ENCODE results near the gene CAPN5. TPM values are rescaled to one million over a fixed set of nuclear protein-coding genes. Genes with fewer than 3 reads are reported as not detected.
"Not testable (repeated sequence)": the region's sequence is repeated elsewhere in the genome, so short reads cannot be mapped to it uniquely, and the experiment has no call there.

The CAPN5 gene
- total RNA-seq = 10 to 100 TPM; 15.9 to 24.5 (median 19.8) TPM

DNA sequence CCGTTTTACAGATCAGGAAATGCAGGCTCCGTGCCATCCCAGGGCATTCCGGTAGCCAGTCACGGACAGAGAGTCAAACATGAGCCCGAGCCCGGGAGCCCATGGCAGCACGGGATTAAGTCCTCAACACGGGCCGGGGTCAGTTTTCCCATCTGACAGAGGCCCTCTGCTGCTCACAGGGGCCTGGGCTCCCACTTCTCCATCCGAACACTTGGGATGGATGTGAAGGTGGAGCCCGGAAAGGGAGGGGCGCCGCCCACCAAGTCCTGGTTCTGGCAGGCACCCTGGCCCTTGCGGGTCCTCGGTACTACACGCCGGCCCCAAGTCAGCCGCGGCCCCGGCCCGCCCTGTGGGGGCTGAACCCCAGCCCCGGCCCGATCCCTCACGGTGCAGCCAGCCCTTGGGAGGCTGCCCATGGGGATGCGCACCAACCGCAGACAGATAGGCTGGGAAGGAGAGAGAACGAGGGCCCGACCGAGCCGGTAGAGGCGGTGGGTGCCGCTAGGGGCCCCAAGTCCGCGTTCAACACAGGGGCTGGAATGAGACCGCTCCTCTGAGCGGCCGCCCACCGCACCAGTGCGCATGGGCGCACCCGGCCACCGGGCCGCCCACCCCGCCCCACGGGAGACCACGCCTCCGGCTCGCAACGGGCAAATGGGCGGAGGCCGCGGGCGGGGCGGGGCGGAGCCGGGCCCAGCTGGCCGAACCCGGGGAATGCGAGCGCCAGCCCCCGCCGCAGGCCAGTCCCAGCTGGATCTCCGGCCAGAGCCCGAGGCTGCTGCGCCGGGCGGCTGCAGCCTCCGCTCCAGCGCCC lies at the start of gene CAPN5:
Gene CAPN5, plus strand, starts transcription at position 743 of the 814 bp plus-strand sequence. CDS start 17,916 bp downstream, outside the sequence.
- DNase-seq (ENCODE audit: low spot score in 2 of 2) = peak; percentile 83 to 88
- no peaks in the 10 kb centered on the region for H3K27me3 ChIP-seq
- peak within 1 kb of the TSS; percentile 88 to 98 (median 97) for H3K27ac ChIP-seq
- TF ChIP-seq POLR2A (IDR thresholded peaks at IDR 0.05) (peak; percentile 92 to 96), EP300 (IDR thresholded peaks at IDR 0.05) (peak in 1 of 2 donors; percentile 97)
- TF ChIP-seq, protein P1, sequence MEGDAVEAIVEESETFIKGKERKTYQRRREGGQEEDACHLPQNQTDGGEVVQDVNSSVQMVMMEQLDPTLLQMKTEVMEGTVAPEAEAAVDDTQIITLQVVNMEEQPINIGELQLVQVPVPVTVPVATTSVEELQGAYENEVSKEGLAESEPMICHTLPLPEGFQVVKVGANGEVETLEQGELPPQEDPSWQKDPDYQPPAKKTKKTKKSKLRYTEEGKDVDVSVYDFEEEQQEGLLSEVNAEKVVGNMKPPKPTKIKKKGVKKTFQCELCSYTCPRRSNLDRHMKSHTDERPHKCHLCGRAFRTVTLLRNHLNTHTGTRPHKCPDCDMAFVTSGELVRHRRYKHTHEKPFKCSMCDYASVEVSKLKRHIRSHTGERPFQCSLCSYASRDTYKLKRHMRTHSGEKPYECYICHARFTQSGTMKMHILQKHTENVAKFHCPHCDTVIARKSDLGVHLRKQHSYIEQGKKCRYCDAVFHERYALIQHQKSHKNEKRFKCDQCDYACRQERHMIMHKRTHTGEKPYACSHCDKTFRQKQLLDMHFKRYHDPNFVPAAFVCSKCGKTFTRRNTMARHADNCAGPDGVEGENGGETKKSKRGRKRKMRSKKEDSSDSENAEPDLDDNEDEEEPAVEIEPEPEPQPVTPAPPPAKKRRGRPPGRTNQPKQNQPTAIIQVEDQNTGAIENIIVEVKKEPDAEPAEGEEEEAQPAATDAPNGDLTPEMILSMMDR (IDR thresholded peaks at IDR 0.05) = peak in 4 of 5 experiments; percentile 29 to 80 (median 52)
- H3K36me3 ChIP-seq = no peaks in the 10 kb centered on the region
- H3K4me1 ChIP-seq = peaks cover 0 to 52% (median 7%) of the 10 kb centered on the region in 4 donors
- H3K9me3 ChIP-seq = no peaks in the 10 kb centered on the region
- H3K4me3 ChIP-seq = peak within 1 kb of the TSS; percentile 65 to 94 (median 82)
- WGBS, 2 donors = 0 to 1% methylated on average over 21 to 64 of the region's 69 CpGs

DNA sequence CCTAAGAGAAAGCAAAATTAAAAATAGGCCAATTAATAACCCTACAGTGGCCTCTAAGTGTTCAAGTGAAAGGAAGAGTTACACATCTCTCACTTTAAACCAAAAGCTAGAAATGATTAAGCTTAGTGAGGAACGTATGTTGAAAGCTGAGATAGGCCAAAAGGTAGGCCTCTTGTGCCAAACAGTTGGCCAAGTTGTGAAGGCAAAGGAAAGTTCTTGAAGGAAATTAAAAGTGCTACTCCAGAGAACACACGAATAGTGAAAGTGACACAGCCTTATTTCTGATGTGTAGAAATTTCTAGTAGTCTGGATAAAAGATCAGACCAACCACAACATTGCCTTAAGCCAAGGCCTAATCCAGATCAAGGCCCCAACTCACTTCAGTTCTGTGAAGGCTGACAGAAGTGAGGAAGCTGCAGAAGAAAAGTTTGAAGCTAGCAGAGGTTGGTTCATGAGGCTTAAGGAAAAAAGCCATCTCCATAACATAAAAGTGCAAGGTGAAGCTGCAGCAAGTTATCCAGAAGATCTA lies 48.3 kb upstream of the CAPN5 start:
- whole genome bisulfite sequencing, 2 donors = 95 to 96% methylated on average over 2 of the region's 2 CpGs
- not testable (repeated sequence) for H3K27me3 ChIP-seq; H3K27ac ChIP-seq; DNase-seq (ENCODE audit: low spot score in 2 of 2); H3K4me3 ChIP-seq; H3K4me1 ChIP-seq; H3K9me3 ChIP-seq
- H3K36me3 ChIP-seq = peaks cover 0 to 41% (median 0%) of the 10 kb centered on the region in 3 donors

DNA sequence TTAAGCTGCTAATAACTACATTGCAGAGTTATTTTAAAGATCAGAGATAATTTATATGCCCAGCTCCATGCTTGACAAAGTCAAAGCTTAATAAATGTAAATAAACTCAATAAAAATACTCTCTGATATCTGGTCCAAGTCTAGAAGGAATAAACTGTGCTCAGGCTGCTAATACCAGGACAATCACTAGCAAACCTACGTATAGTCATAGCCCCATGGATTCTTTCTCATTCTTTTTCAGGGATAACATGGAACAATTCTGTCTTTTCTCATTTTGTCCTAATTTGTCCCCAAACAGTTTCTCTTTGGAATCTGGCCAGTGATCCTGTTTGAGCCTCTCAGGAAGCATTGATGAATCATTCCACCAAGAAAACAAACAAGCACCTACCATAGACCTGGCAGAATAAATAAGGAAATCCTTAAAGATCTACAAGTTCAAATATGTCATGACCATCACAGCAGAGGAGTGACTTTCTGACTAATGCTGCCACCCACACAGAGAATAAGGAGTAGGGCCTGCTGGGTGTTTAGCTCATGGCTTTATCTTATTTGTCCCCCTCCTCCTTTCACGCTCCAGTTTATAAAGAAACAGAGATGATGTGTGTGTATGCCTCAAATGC lies 46.7 kb upstream of the CAPN5 start:
- no peak for DNase-seq (ENCODE audit: low spot score in 2 of 2)
- Histone ChIP-seq H3K27me3 (no peaks in the 10 kb centered on the region), H3K4me3 (no peak overlapping the region), H3K9me3 (no peaks in the 10 kb centered on the region), H3K36me3 (peaks cover 0 to 41% (median 0%) of the 10 kb centered on the region in 3 donors), H3K4me1 (no peaks in the 10 kb centered on the region), H3K27ac (no peak overlapping the region)
- WGBS, 2 donors = 74 to 76% methylated on average over 2 of the region's 2 CpGs
- TF ChIP-seq, protein P1 (IDR thresholded peaks at IDR 0.05) = no peak
- TF ChIP-seq EP300 (IDR thresholded peaks at IDR 0.05) = no peak
- TF ChIP-seq POLR2A (IDR thresholded peaks at IDR 0.05) = no peak

DNA sequence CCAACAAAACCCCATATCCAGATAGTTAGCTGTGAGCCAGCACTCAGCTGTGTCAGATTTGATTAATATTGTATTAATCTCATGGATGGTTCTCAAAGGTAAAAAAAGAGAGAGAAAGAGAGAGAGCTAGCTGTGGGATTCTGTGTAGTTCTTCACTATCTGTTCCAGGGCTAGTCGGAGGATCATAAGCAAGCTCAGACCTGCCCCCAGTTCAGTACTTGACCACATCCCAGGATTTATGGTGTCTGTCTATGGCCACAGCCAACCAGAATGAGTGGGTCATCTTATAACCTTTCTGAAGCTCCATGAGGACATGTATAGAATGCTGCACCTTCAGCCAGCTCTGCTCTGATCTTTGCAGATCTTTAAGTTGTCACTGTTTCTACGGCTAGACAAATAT lies 46.0 kb upstream of the CAPN5 start:
- H3K27me3 ChIP-seq = no peaks in the 10 kb centered on the region
- H3K36me3 ChIP-seq = peaks cover 0 to 37% (median 0%) of the 10 kb centered on the region in 3 donors
- WGBS, 2 donors = 90 to 93% methylated on average over 2 of the region's 2 CpGs
- H3K4me1 ChIP-seq = no peaks in the 10 kb centered on the region
- no peak for TF ChIP-seq POLR2A (IDR thresholded peaks at IDR 0.05)
- TF ChIP-seq, protein P1 (IDR thresholded peaks at IDR 0.05) = no peak
- no peak for TF ChIP-seq EP300 (IDR thresholded peaks at IDR 0.05)
- no peak overlapping the region for H3K27ac ChIP-seq
- no peak overlapping the region for H3K4me3 ChIP-seq
- DNase-seq (ENCODE audit: low spot score in 2 of 2) = no peak
- H3K9me3 ChIP-seq = no peaks in the 10 kb centered on the region

DNA sequence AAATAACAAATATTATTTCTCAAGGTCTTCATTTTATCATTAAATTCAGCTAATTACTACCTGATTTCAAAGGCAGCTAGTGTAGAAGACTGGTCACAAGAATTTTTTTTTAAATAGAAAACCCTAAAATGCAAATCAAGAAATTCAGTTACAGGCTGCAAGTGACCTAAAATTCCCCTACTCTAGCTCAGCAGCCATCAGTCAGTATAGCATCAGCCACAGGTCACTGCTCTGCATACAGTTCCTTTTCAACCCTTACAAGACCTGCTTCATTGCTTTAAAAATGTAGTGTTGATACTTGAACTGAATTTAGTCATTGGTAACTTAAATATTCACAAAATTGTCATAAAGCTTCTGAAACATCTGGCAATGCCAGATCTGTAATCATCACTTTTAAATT lies 42.0 kb upstream of the CAPN5 start:
- no peak for DNase-seq (ENCODE audit: low spot score in 2 of 2)
- TF ChIP-seq POLR2A (IDR thresholded peaks at IDR 0.05) (no peak), EP300 (IDR thresholded peaks at IDR 0.05) (no peak)
- TF ChIP-seq, protein P1 (IDR thresholded peaks at IDR 0.05) = no peak
- H3K4me3 ChIP-seq = no peak overlapping the region

More for the DNA sequence above, 42.0 kb upstream of the CAPN5 start:
- Histone ChIP-seq H3K4me1 (no peaks in the 10 kb centered on the region), H3K9me3 (no peaks in the 10 kb centered on the region), H3K27me3 (no peaks in the 10 kb centered on the region), H3K27ac (no peak overlapping the region), H3K36me3 (peaks cover 0 to 11% (median 0%) of the 10 kb centered on the region in 3 donors)

All from tibial nerve (tissue), 4 donors.